ENCODE measurements around the gene LDLRAP1.

- TF ChIP-seq CTCF (conservative IDR thresholded peaks at IDR 0.05 in 1 of 2, IDR thresholded peaks at IDR 0.05 in 1 of 2; ENCODE audit: low read depth in 1 of 2, low read length in 2 of 2), result no peak
- no peak for TF ChIP-seq EZH2 (IDR thresholded peaks at IDR 0.05; ENCODE audit: low read length, missing control alignments)
Observed at GRCh38 chr1:25526753-25527152, 16.7 kb upstream of the LDLRAP1 start.

All from fibroblast of lung (primary cell).